CD4-positive, alpha-beta T cell (primary cell): Measurements from ENCODE around the gene ZSCAN22. TPM values are rescaled to one million over a fixed set of nuclear protein-coding genes. Genes with fewer than 3 reads are reported as not detected.

Source experiments
- ATAC-seq: fragments of 200-7000 bp; cut with Tn5 transposase; one replicate; pipeline ENCODE4 v1.10.0; 2022; ENCODE audit warnings: mild to moderate bottlenecking; ENCODE audit not compliant: poor library complexity
- CTCF ChIA-PET: fragments of 350-600 bp; sonication (Branson Sonifier 250); formaldehyde crosslinking; loops from one replicate; lab custom pipeline; 2021; ENCODE audit warnings: antibody characterized with exemption, inconsistent platforms; lab: Charles Lee
- POLR2A ChIA-PET: fragments of 350-600 bp; sonication (Branson Sonifier 250); formaldehyde crosslinking; loops from one replicate; lab custom pipeline; 2021; ENCODE audit warnings: antibody characterized with exemption, inconsistent platforms; lab: Charles Lee
- DNase-seq, 14 experiments: peaks; one replicate each; pipeline ENCODE4 v3.0.0-alpha.2; 2013 to 2020; ENCODE audit warnings: mixed read lengths in 2 of 14
- H3K27ac ChIP-seq, 2 donors: one replicate each; pipeline versions ENCODE4 v1.5.1 to v1.7.0; 2013; ENCODE audit warnings: low read length in 2 of 2, low read depth in 1 of 2, mild to moderate bottlenecking in 1 of 2
- H3K27me3 ChIP-seq, 2 experiments: 1 replicate in 1 of 2; 2 replicates in 1 of 2; pipeline versions ENCODE4 v1.6.1 to v1.7.0; 2013; ENCODE audit warnings: low read length in 2 of 2, control low read depth in 1 of 2, mild to moderate bottlenecking in 1 of 2, moderate library complexity in 1 of 2; ENCODE audit not compliant: insufficient read depth in 2 of 2, control insufficient read depth in 1 of 2
- H3K36me3 ChIP-seq: one replicate; pipeline ENCODE4 v1.6.1; 2013; ENCODE audit warnings: low read length, control low read depth; ENCODE audit not compliant: insufficient read depth
- H3K4me1 ChIP-seq: one replicate; pipeline ENCODE4 v1.6.1; 2013; ENCODE audit warnings: low read length, control low read depth; ENCODE audit not compliant: insufficient read depth
- H3K4me3 ChIP-seq: one replicate; pipeline ENCODE4 v1.5.1; 2013; ENCODE audit warnings: mild to moderate bottlenecking, low read length, moderate library complexity
- H3K9me3 ChIP-seq, 2 experiments: 1 replicate in 1 of 2; 2 replicates in 1 of 2; pipeline versions ENCODE4 v1.6.1 to v1.7.0; 2013; ENCODE audit warnings: low read length in 2 of 2, mild to moderate bottlenecking in 2 of 2, control low read depth in 1 of 2, moderate library complexity in 1 of 2; ENCODE audit not compliant: control insufficient read depth in 1 of 2, insufficient read depth in 1 of 2
- H3K27ac Mint-ChIP-seq: one replicate; pipeline ENCODE4 v1.8.0; 2020; ENCODE audit warnings: mixed read lengths
- H3K27me3 Mint-ChIP-seq: one replicate; pipeline ENCODE4 v1.8.0; 2021; ENCODE audit warnings: mixed read lengths
- H3K36me3 Mint-ChIP-seq: one replicate; pipeline ENCODE4 v1.8.0; 2021; ENCODE audit warnings: low read depth, mixed read lengths
- H3K4me1 Mint-ChIP-seq: one replicate; pipeline ENCODE4 v1.8.0; 2021; ENCODE audit warnings: low read depth, mixed read lengths
- H3K4me3 Mint-ChIP-seq: one replicate; pipeline ENCODE4 v1.8.0; 2020; ENCODE audit warnings: mild to moderate bottlenecking, mixed read lengths
- H3K9me3 Mint-ChIP-seq: one replicate; pipeline ENCODE4 v1.8.0; 2020; ENCODE audit warnings: mixed read lengths
- CTCF ChIP-seq: fragments of 200-600 bp; IDR thresholded peaks from one replicate; pipeline ENCODE4 v1.8.0; 2022; ENCODE audit warnings: antibody characterized with exemption, mild to moderate bottlenecking
- intact Hi-C, 2 experiments: fragments of 100-400 bp; cut with DNase I in 1 of 2; cut with micrococcal nuclease in 1 of 2; formaldehyde crosslinking; loops; one replicate each; pipeline versions ENCODE4 v1.15.1 to v1.9.0; 2023 to 2025; cut with DNase I, micrococcal nuclease
- total RNA-seq, 174 experiments: library from RNA in 2 of 174; stranded (reverse) in 2 of 174; gene quantifications; one replicate each; pipeline ENCODE4 v1.2.3 and lab custom pipeline; 2021 to 2026

Gene ZSCAN22
- total RNA-seq, 2 experiments from 2014 or later = 0.77 to 0.81 TPM

GRCh38 chr19:58332697-58333096 lies 5.9 kb downstream of the ZSCAN22 start:
- peaks cover 4% of the 10 kb centered on the region for H3K4me1 Mint-ChIP-seq
- H3K27ac Mint-ChIP-seq = no peak overlapping the region
- no peak overlapping the region for H3K4me3 ChIP-seq
- intact Hi-C loops = no loop called here
- no peaks in the 10 kb centered on the region for H3K9me3 ChIP-seq
- no peak overlapping the region for H3K27ac ChIP-seq
- peaks cover 4% of the 10 kb centered on the region for H3K4me1 ChIP-seq
- H3K36me3 Mint-ChIP-seq = peaks cover 23% of the 10 kb centered on the region
- ChIA-PET CTCF (no interaction called here), POLR2A (no interaction called here)
- DNase-seq (no peak), ATAC-seq (no peak)
- no peak for TF ChIP-seq CTCF
- no peaks in the 10 kb centered on the region for H3K27me3 ChIP-seq
- no peaks in the 10 kb centered on the region for H3K27me3 Mint-ChIP-seq
- peaks cover 17% of the 10 kb centered on the region for H3K36me3 ChIP-seq
- no peaks in the 10 kb centered on the region for H3K9me3 Mint-ChIP-seq
- H3K4me3 Mint-ChIP-seq = no peak overlapping the region

GRCh38 chr19:58334691-58335249 lies 8.0 kb downstream of the ZSCAN22 start:
- ATAC-seq (no peak), DNase-seq (no peak)
- Histone ChIP-seq H3K4me3 (no peak overlapping the region), H3K27me3 (no peaks in the 10 kb centered on the region), H3K27ac (no peak overlapping the region), H3K9me3 (peaks cover 0 to 14% of the 10 kb centered on the region in 2 experiments), H3K4me1 (no peaks in the 10 kb centered on the region), H3K36me3 (peaks cover 33% of the 10 kb centered on the region)
- no peak overlapping the region for H3K4me3 Mint-ChIP-seq
- H3K27me3 Mint-ChIP-seq = no peaks in the 10 kb centered on the region
- intact Hi-C loops = no loop called here
- POLR2A ChIA-PET = no interaction called here
- H3K27ac Mint-ChIP-seq = no peak overlapping the region
- peaks cover 4% of the 10 kb centered on the region for H3K4me1 Mint-ChIP-seq
- no peak for TF ChIP-seq CTCF
- peaks cover 41% of the 10 kb centered on the region for H3K36me3 Mint-ChIP-seq
- H3K9me3 Mint-ChIP-seq = no peaks in the 10 kb centered on the region
- CTCF ChIA-PET = no interaction called here

- no peak for TF ChIP-seq CTCF
- Histone ChIP-seq H3K27me3 (no peaks in the 10 kb centered on the region), H3K4me1 (no peaks in the 10 kb centered on the region), H3K36me3 (peaks cover 37% of the 10 kb centered on the region), H3K4me3 (no peak overlapping the region), H3K27ac (no peak overlapping the region), H3K9me3 (peaks cover 0 to 14% of the 10 kb centered on the region in 2 experiments)
- Mint-ChIP-seq H3K4me3 (no peak overlapping the region), H3K36me3 (peaks cover 45% of the 10 kb centered on the region), H3K27me3 (no peaks in the 10 kb centered on the region), H3K9me3 (no peaks in the 10 kb centered on the region), H3K4me1 (peaks cover 4% of the 10 kb centered on the region), H3K27ac (no peak overlapping the region)
- intact Hi-C loops = no loop called here
- ChIA-PET POLR2A (no interaction called here), CTCF (no interaction called here)
- DNase-seq (no peak), ATAC-seq (no peak)
Observed at GRCh38 chr19:58335630-58336029, 8.8 kb downstream of the ZSCAN22 start.
